CD4-positive, alpha-beta T cell treated with Interleukin-10 for 1 hour (primary cell): Measurements from ENCODE around the gene NLRP1.
"Not testable (repeated sequence)": the region's sequence is repeated elsewhere in the genome, so short reads cannot be mapped to it uniquely, and the experiment has no call there.

Source experiments
- DNase-seq: peaks from one replicate; pipeline ENCODE4 v3.0.0-alpha.2; 2020

The NLRP1 gene

GRCh38 chr17:5585836-5586521, 1.7 kb upstream of the NLRP1 start:
- peak; percentile 44 for DNase-seq

DNA sequence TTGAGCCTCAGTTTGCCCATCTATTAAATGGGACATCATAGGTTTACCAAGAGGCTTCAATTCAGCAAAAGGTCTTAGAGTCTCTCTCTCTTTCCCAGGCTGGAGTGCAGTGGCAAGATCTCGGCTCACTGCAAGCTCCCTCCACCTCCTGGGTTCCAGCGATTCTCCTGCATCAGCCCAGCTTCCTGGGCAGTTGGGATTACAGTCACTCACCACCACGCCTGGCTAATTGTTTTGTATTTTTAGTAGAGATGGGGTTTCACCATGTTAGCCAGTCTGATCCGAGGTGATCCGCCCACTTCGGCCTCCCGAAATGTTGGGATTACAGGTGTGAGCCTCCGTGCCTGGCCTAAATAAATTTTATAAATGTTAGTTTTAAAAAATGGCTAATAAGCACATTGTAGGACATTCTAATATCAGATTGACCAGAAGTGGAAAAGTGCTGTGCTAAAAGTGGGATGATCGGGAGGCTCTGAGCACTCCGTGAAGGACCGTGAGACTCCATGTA, 1.0 kb upstream of the NLRP1 start:
- no peak for DNase-seq

DNA sequence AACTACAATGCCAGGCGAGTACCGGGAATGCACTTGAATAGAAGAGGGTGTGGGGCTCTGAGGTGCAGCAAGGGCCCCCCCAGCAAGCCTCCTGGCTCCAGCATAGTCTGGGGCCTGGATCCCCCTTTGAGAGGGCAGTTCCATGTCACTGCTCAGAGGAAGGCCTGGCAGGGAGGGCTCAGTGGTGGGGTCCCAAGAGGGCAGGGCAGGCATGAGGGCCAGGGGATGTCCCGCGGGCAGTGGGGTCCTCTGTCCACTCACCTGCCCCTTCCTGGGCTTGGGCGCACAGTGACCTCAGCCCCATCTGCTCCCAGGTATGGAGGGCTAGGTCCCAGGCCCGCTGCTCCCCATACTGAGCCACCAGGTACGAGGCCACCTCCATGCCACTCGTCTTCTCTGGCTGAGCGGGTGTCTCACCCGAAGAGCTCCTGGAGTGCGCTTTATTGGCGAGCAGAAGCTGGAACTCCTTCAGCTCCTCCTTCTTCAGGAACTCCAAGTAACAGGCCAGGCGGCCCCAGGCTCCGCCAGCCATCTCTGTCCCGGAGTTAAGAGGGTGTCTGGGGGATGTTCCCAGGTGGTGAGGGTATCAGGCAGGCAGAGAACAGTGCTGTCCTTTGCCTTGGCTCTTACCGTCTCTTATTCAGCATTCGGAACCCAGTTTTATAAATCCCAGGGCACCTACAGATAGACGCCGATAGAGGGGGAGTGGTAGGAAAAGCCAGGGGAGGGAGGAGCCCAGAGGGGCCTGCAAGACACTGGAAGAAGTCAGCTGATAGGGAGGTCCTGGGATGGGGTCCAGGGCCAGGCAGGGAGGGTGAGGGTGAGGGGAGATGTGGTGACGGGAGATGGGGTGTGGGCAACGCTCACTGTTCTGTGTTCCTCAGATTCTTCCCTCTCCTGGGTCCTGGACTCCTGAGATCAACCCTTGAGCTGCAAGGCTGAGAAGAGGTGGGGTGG, 605 bp downstream of the NLRP1 start:
- peak; percentile 17 for DNase-seq

- DNase-seq, result peak; percentile 18
Measured at GRCh38 chr17:5582209-5583185, 1.8 kb downstream of the NLRP1 start.

- DNase-seq, result no peak
Measured at GRCh38 chr17:5581655-5582054, 2.7 kb downstream of the NLRP1 start.

DNA sequence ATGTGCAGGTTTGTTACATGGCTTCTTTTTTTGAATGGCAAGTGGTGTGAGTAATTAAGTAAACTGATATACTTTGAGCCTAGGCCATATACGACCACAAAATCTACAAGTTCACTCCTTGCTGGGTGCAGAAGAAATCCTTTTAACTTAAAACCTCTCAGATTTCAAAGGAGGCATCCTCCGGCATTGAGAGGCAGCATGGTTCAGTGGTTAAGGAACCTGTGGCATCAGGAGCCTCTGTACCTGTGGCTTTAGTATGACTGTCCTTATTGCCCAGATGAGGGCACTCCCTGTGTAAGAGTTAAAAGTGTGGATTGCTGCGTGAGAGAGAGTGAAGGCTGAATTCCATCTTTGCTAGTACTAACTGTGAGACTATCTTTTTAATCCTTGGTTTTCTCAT, 3.3 kb downstream of the NLRP1 start:
- no peak for DNase-seq

- DNase-seq, result no peak
Measured at GRCh38 chr17:5580367-5580766, 3.9 kb downstream of the NLRP1 start.

DNA sequence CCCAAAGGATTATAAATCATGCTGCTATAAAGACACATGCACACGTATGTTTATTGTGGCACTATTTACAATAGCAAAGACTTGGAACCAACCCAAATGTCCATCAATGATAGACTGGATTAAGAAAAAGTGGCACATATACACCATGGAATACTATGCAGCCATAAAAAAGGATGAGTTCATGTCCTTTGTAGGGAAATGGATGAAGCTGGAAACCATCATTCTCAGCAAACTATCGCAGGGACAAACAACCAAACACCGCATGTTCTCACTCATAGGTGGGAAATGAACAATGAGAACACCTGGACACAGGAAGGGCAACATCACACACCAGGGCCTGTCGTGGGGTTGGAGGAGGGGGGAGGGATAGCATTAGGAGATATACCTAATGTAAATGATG, 5.5 kb downstream of the NLRP1 start:
- DNase-seq, result not testable (repeated sequence)

- DNase-seq, result not testable (repeated sequence)
Measured at GRCh38 chr17:5573017-5573416, 11.3 kb downstream of the NLRP1 start.

DNA sequence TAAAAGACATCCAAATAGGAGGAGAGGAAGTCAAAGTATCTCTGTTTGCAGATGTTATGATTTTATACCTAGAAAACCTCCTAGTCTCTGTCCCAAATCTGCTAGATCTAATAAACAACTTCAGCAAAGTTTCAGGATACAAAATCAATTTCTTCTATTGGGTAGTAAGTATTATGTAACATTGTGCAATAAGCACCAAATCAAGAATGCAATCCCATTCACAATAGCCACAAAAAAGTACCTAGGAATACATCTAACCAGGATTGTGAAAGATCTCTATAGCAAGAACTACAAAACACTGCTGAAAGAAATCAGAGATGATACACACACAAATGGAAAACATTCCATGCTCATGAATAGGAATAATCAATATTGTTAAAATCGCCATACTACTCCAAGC, 13.0 kb downstream of the NLRP1 start:
- DNase-seq, result no peak

- DNase-seq, result no peak
Measured at GRCh38 chr17:5565808-5566207, 18.5 kb downstream of the NLRP1 start.

- DNase-seq, result no peak
Measured at GRCh38 chr17:5563456-5563855, 20.9 kb downstream of the NLRP1 start.

DNA sequence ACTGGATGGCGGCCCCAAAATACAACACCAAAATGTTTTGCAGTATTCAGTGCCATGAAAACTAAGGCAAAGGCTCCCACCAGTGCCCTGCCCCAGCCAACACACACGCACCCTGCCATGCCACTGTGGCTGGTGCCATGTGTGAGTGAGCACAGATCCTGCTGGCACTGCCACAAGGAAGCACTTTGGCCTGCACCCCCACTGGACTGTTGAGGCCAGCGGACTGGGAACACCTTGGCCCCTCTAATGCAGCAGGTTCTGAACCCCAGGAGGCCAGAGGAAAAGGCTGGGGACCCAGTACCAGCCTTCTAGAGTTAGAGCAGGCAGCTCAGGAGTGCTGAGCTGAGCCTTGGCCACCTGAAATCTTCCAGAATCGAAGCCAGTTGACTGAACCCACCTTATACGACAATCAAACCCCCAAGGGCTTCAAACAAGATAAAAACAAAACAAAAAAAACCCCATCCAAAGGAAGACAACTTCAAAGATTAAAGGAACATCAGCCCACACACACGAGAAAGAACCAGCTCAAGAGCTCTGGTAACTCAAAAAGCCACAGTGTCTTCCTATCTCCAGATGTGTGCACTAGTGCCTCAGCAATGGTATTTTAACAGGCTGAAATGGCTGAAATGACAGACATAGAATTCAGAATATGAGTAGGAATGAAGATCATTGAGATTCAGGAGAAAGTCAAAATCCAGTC, 21.5 kb downstream of the NLRP1 start:
- no peak for DNase-seq

GRCh38 chr17:5561736-5562571, 22.4 kb downstream of the NLRP1 start:
- DNase-seq, result no peak

DNA sequence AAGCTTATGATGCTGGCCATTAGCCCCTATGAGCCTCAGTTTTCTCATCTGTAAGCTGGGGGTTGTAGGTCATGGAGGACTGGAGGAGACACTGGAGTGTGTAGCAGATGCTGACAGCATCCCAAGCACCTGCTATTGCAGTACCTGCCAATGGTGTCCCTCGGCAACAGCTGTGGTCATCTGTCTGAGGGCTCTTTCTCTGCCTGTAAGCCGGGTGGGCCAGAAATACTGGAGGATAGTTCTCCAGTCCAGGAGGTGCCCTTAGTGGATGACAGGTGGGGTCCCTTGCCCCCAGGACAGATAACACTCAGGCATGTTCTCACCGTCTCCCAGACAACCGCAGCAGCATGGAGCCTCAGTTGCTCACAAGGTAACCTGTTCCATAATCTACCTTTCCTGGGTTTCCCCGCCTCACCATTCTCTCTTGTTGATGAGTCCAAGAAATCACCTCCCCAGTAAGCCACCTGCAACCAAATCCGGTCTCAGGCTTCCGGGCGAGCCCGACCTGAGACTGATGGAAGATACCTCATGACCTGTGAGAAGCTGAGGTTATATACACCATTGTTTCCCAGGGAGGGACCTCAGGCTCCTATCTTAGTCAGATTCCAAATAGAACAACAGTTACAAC, 23.8 kb downstream of the NLRP1 start:
- no peak for DNase-seq

DNA sequence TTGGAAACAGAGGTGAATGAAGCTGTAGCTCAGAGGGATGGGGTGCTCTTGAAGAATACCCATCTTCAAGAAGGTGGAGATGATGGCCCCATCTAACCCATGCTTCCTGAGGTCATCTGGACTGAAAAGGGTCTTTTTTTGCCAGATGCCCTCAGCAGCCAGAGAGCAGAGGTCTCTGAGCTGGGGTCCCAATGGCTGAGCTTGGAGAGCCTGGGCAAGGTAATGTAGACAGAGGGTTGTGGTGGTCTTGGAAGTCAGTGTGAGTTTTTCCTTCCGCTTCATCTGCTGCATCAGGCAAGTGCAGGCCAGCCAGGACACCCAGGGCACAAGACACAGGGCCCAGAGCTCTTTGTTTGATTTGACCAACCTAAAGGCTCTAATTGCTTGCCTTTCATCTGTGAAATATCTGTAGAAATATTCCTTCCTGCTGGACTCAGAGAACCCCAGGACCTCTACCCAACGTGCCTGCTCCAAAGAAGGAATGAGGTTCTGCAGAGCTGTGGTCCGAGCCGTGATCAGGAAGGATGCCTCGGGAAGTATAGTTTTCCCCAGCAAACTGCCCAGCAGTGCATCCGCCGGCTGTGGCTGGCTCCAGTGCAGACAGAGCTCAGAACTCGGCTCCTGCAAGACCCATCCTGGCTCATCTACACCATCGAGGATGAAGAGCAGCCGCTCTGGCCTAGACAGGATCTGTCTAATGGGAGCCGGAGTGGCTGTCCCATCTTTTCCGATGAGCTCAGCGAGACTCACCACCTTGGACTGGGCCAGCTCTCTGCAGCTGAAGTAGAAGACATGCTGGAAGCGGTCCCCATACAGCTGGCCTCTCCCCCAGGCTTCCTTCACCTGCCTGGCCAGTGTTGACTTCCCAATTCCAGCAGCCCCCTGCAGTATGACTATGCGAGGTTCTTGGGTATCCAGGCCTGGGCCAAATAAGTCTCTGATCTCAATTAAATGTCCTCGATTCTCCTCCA, 25.2 kb downstream of the NLRP1 start:
- no peak for DNase-seq

GRCh38 chr17:5557990-5558389, 26.3 kb downstream of the NLRP1 start:
- no peak for DNase-seq

GRCh38 chr17:5557485-5557884, 26.8 kb downstream of the NLRP1 start:
- no peak for DNase-seq

DNA sequence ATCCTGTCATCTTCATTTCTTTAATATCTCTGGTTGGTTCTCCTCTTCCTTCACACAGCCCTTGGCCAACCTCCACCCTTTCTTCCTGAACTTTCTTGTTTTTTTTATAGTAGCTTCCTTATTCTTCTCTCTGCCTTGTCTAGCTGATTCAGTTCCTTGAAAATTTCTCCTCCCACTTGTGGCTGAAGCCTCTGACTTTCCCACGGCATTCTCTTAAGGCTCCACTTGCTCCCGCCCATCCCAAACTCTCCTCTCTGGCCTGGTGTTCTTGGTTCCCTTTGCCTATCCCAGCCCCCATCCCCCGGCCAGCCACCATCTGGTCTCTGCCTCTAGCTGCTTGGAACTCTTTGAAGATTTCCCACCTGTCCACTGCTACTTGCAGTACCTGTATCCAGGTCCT, 29.1 kb downstream of the NLRP1 start:
- no peak for DNase-seq
